Neural cell (in vitro differentiated cells): ENCODE data around the gene DCUN1D3. TPM values are rescaled to one million over a fixed set of nuclear protein-coding genes. Genes with fewer than 3 reads are reported as not detected.

ENCODE experiments used
- H2AFZ ChIP-seq: fragments of 200-600, 300-800 bp; sonication (generic), shearing (Covaris generic); 2 replicates; pipeline ENCODE4 v1.6.0; 2014; ENCODE audit warnings: low read depth, mild to moderate bottlenecking, antibody characterized with exemption, low read length, moderate library complexity
- H3F3A ChIP-seq: fragments of 200-600 bp; shearing (Covaris generic); 2 replicates; pipeline ENCODE4 v1.6.1; 2016; ENCODE audit warnings: mild to moderate bottlenecking, moderate library complexity, mixed read lengths, antibody characterized with exemption, low read length; ENCODE audit not compliant: insufficient read depth, poor library complexity, severe bottlenecking
- H3K27ac ChIP-seq: fragments of 200-600, 300-800 bp; sonication (generic), shearing (Covaris generic); 2 replicates; pipeline ENCODE4 v1.5.1; 2014; ENCODE audit warnings: mild to moderate bottlenecking, low read length, moderate library complexity
- H3K27me3 ChIP-seq: fragments of 300-800, 200-600 bp; sonication (generic), shearing (Covaris generic); 2 replicates; pipeline ENCODE4 v1.6.0; 2014; ENCODE audit warnings: mild to moderate bottlenecking, low read depth, low read length, moderate library complexity; ENCODE audit not compliant: insufficient read depth
- H3K36me3 ChIP-seq: fragments of 300-800, 200-600 bp; sonication (generic), shearing (Covaris generic); 2 replicates; pipeline ENCODE4 v1.5.1; 2014; ENCODE audit warnings: mild to moderate bottlenecking, antibody characterized with exemption, low read length, moderate library complexity; ENCODE audit not compliant: insufficient read depth
- H3K4me2 ChIP-seq: fragments of 300-800, 200-600 bp; sonication (generic), shearing (Covaris generic); 2 replicates; pipeline ENCODE4 v1.6.0; 2014; ENCODE audit warnings: mild to moderate bottlenecking, low read length
- H3K4me3 ChIP-seq: fragments of 300-800, 200-600 bp; sonication (generic), shearing (Covaris generic); 2 replicates; pipeline ENCODE4 v1.5.1; 2014; ENCODE audit warnings: mild to moderate bottlenecking, low read length, moderate library complexity
- H3K79me2 ChIP-seq: fragments of 200-600 bp; shearing (Covaris generic); replicated peaks from 2 replicates; pipeline ENCODE4 v1.6.0; 2014; ENCODE audit warnings: mild to moderate bottlenecking, low read length, moderate library complexity; ENCODE audit not compliant: insufficient read depth
- H3K9ac ChIP-seq: fragments of 300-800, 200-600 bp; sonication (generic), shearing (Covaris generic); 2 replicates; pipeline ENCODE4 v1.6.1; 2016; ENCODE audit warnings: mild to moderate bottlenecking, low read length, mixed read lengths
- H3K9me2 ChIP-seq: fragments of 200-600 bp; shearing (Covaris generic); 2 replicates; pipeline ENCODE4 v1.6.1; 2016; ENCODE audit warnings: mild to moderate bottlenecking, low read length, mixed read lengths; ENCODE audit not compliant: insufficient read depth
- H3K9me3 ChIP-seq: fragments of 200-600, 300-800 bp; sonication (generic), shearing (Covaris generic); 2 replicates; pipeline ENCODE4 v1.6.1; 2016; ENCODE audit warnings: mild to moderate bottlenecking, mixed run types, low read length, moderate library complexity, mixed read lengths
- H4K20me1 ChIP-seq: fragments of 200-600 bp; shearing (Covaris generic); 2 replicates; pipeline ENCODE4 v1.6.1; 2016; ENCODE audit warnings: mild to moderate bottlenecking, mixed run types; ENCODE audit not compliant: insufficient read depth
- CTCF ChIP-seq: fragments of 450-650 bp; IDR thresholded peaks from 2 replicates; pipeline ENCODE4 v1.5.1; 2014; ENCODE audit warnings: antibody characterized with exemption, mild to moderate bottlenecking, moderate library complexity; ENCODE audit not compliant: poor library complexity, severe bottlenecking
- EP300 ChIP-seq: fragments of 450-650 bp; conservative IDR thresholded peaks from 2 replicates; pipeline ENCODE4 v1.6.1; 2014; ENCODE audit warnings: antibody characterized with exemption, mild to moderate bottlenecking, moderate library complexity; ENCODE audit not compliant: poor library complexity, severe bottlenecking
- EZH2 ChIP-seq: fragments of 200-600, 300-800 bp; shearing (Covaris generic), sonication (generic); IDR thresholded peaks from 2 replicates; pipeline ENCODE4 v1.6.1; 2014; ENCODE audit warnings: antibody characterized with exemption, low read length, borderline replicate concordance, mild to moderate bottlenecking; ENCODE audit not compliant: insufficient read depth, poor library complexity, severe bottlenecking
- MXI1 ChIP-seq: fragments of 450-650 bp; conservative IDR thresholded peaks from 2 replicates; pipeline ENCODE4 v1.6.1; 2014; ENCODE audit warnings: antibody characterized with exemption, mild to moderate bottlenecking; ENCODE audit not compliant: poor library complexity, severe bottlenecking
- POLR2AphosphoS5 ChIP-seq: IDR thresholded peaks from 2 replicates; pipeline ENCODE4 v1.6.1; 2012
- RAD21 ChIP-seq: fragments of 450-650 bp; conservative IDR thresholded peaks from 2 replicates; pipeline ENCODE4 v1.6.1; 2014; ENCODE audit warnings: antibody characterized with exemption, mild to moderate bottlenecking, moderate library complexity
- REST ChIP-seq: IDR thresholded peaks from 2 replicates; pipeline ENCODE4 v1.6.1; 2012; ENCODE audit warnings: borderline replicate concordance
- SMC3 ChIP-seq: fragments of 450-650 bp; conservative IDR thresholded peaks from 2 replicates; pipeline ENCODE4 v1.6.1; 2014; ENCODE audit warnings: antibody characterized with exemption, mild to moderate bottlenecking, moderate library complexity; ENCODE audit not compliant: poor library complexity
- TAF1 ChIP-seq: IDR thresholded peaks from 2 replicates; pipeline ENCODE4 v1.6.1; 2012; ENCODE audit warnings: low read depth
- polyA plus RNA-seq: library from polyadenylated mRNA; depleted of rRNA; stranded (reverse); fragments of >200 nt; gene quantifications from 2 replicates; pipeline ENCODE4 v1.2.3, GENCODE V29; 2014

Gene DCUN1D3
- polyA plus RNA-seq, 1 donor from 2014 or later, result 9.2 TPM

- Histone ChIP-seq H3K4me2 (no peak overlapping the region), H3K79me2 (no peaks in the 10 kb centered on the region), H3K9me2 (no peaks in the 10 kb centered on the region), H3F3A (no peaks in the 10 kb centered on the region), H3K36me3 (no peaks in the 10 kb centered on the region), H3K27me3 (no peaks in the 10 kb centered on the region), H3K9me3 (no peaks in the 10 kb centered on the region), H3K9ac (no peak overlapping the region), H3K4me3 (no peak overlapping the region), H2AFZ (no peak overlapping the region), H3K27ac (no peak overlapping the region), H4K20me1 (no peaks in the 10 kb centered on the region)
- TF ChIP-seq POLR2AphosphoS5 (no peak), RAD21 (no peak), SMC3 (no peak), CTCF (no peak), EZH2 (no peak), EP300 (no peak), REST (no peak), TAF1 (no peak), MXI1 (no peak)
Observed at GRCh38 chr16:20829536-20829935, 70.6 kb downstream of the DCUN1D3 start.

GRCh38 chr16:20826039-20826566 lies 74.1 kb downstream of the DCUN1D3 start:
- Histone ChIP-seq H3F3A (no peaks in the 10 kb centered on the region), H3K4me3 (no peak overlapping the region), H3K79me2 (no peaks in the 10 kb centered on the region), H3K36me3 (no peaks in the 10 kb centered on the region), H3K27me3 (no peaks in the 10 kb centered on the region), H3K27ac (no peak overlapping the region), H3K9ac (no peak overlapping the region), H4K20me1 (no peaks in the 10 kb centered on the region), H3K9me3 (no peaks in the 10 kb centered on the region), H3K4me2 (no peak overlapping the region), H3K9me2 (no peaks in the 10 kb centered on the region), H2AFZ (no peak overlapping the region)
- TF ChIP-seq POLR2AphosphoS5 (no peak), EZH2 (no peak), CTCF (no peak), RAD21 (no peak), SMC3 (no peak), TAF1 (no peak)
